HAP-1 (cell line): ENCODE data around the gene VASH1.
"Not testable (repeated sequence)": the region's sequence is repeated elsewhere in the genome, so short reads cannot be mapped to it uniquely, and the experiment has no call there.

Experiments
- DNase-seq, 2 experiments: peaks; one replicate each; pipeline ENCODE4 v3.0.0-alpha.2; 2016 to 2020; ENCODE audit warnings: low spot score in 2 of 2
- H3K27me3 ChIP-seq: fragments of 250-450 bp; sonication (Bioruptor Pico); 2 replicates; pipeline ENCODE4 v1.5.1; 2020; ENCODE audit warnings: low read depth, mild to moderate bottlenecking, moderate library complexity
- H3K36me3 ChIP-seq: fragments of 250-450 bp; sonication (Bioruptor Pico); replicated peaks from 2 replicates; pipeline ENCODE4 v1.5.1; 2020; ENCODE audit warnings: mild to moderate bottlenecking
- H3K4me1 ChIP-seq: fragments of 250-450 bp; sonication (Bioruptor Pico); 2 replicates; pipeline ENCODE4 v1.5.1; 2020; ENCODE audit warnings: mild to moderate bottlenecking
- H3K4me3 ChIP-seq: fragments of 250-450 bp; sonication (Bioruptor Pico); 2 replicates; pipeline ENCODE4 v1.5.1; 2020; ENCODE audit warnings: mild to moderate bottlenecking, moderate library complexity
- H3K9me3 ChIP-seq: fragments of 250-450 bp; sonication (Bioruptor Pico); 2 replicates; pipeline ENCODE4 v1.5.1; 2020; ENCODE audit warnings: mild to moderate bottlenecking, moderate library complexity
- in situ Hi-C: fragments of 300-500 bp; cut with MboI; formaldehyde crosslinking; loops from 3 replicates; pipeline ENCODE4 v1.14.3; 2020; ENCODE audit warnings: low sequenced_read_pairs, inconsistent platforms, mixed read lengths

VASH1 gene

GRCh38 chr14:76761136-76761959 lies at the start of gene VASH1:
Gene VASH1, plus strand, starts transcription at chr14:76761468. Its CDS starts 1,354 bp downstream, at chr14:76762822.
- H3K4me1 ChIP-seq: no peaks in the 10 kb centered on the region; the same call in 1 of the 2 replicates
- no peaks in the 10 kb centered on the region for H3K36me3 ChIP-seq
- no peaks in the 10 kb centered on the region; the same call in 1 of the 2 replicates for H3K27me3 ChIP-seq
- H3K9me3 ChIP-seq: no peaks in the 10 kb centered on the region
- in situ Hi-C loops: no loop called here
- peak within 1 kb of the TSS; percentile 42 for H3K4me3 ChIP-seq
- DNase-seq: peak; percentile 25 to 72

- Histone ChIP-seq H3K36me3 (no peaks in the 10 kb centered on the region), H3K9me3 (no peaks in the 10 kb centered on the region), H3K27me3 (peaks cover 41% of the 10 kb centered on the region), H3K4me3 (no peak overlapping the region), H3K4me1 (peaks cover 5% of the 10 kb centered on the region)
- no peak for DNase-seq
- in situ Hi-C loops: no loop called here
Observed at GRCh38 chr14:76713121-76713520, 48.1 kb upstream of the VASH1 start.

- H3K9me3 ChIP-seq: no peaks in the 10 kb centered on the region
- DNase-seq: no peak
- no peak overlapping the region for H3K4me3 ChIP-seq
- H3K4me1 ChIP-seq: peaks cover 5% of the 10 kb centered on the region
- no peaks in the 10 kb centered on the region for H3K36me3 ChIP-seq
- H3K27me3 ChIP-seq: peaks cover 41% of the 10 kb centered on the region
- in situ Hi-C loops: no loop called here
Observed at GRCh38 chr14:76714470-76714869, 46.8 kb upstream of the VASH1 start.

GRCh38 chr14:76715101-76715500 lies 46.2 kb upstream of the VASH1 start:
- Histone ChIP-seq H3K36me3 (no peaks in the 10 kb centered on the region), H3K9me3 (no peaks in the 10 kb centered on the region), H3K4me3 (no peak overlapping the region), H3K27me3 (peaks cover 41% of the 10 kb centered on the region), H3K4me1 (peaks cover 5% of the 10 kb centered on the region)
- in situ Hi-C loops: no loop called here
- DNase-seq: no peak

GRCh38 chr14:76715511-76716081 lies 45.7 kb upstream of the VASH1 start:
- Histone ChIP-seq H3K27me3 (peaks cover 41% of the 10 kb centered on the region), H3K4me3 (no peak overlapping the region), H3K9me3 (no peaks in the 10 kb centered on the region), H3K36me3 (no peaks in the 10 kb centered on the region), H3K4me1 (peaks cover 5% of the 10 kb centered on the region)
- peak; percentile 40 to 46 for DNase-seq
- in situ Hi-C loops: no loop called here

GRCh38 chr14:76716285-76716684 lies 45.0 kb upstream of the VASH1 start:
- peaks cover 5% of the 10 kb centered on the region for H3K4me1 ChIP-seq
- H3K27me3 ChIP-seq: peaks cover 36% of the 10 kb centered on the region
- no peaks in the 10 kb centered on the region for H3K9me3 ChIP-seq
- H3K4me3 ChIP-seq: no peak overlapping the region
- no peaks in the 10 kb centered on the region for H3K36me3 ChIP-seq
- no peak for DNase-seq
- in situ Hi-C loops: no loop called here

- Histone ChIP-seq H3K27me3 (peaks cover 24% of the 10 kb centered on the region), H3K4me1 (peaks cover 5% of the 10 kb centered on the region), H3K4me3 (no peak overlapping the region), H3K36me3 (no peaks in the 10 kb centered on the region), H3K9me3 (no peaks in the 10 kb centered on the region)
- DNase-seq: no peak
- in situ Hi-C loops: no loop called here
Observed at GRCh38 chr14:76717508-76718290, 43.6 kb upstream of the VASH1 start.

- H3K36me3 ChIP-seq: no peaks in the 10 kb centered on the region
- H3K27me3 ChIP-seq: peaks cover 21% of the 10 kb centered on the region
- no peak for DNase-seq
- H3K4me1 ChIP-seq: peaks cover 5% of the 10 kb centered on the region
- in situ Hi-C loops: no loop called here
- H3K4me3 ChIP-seq: no peak overlapping the region
- no peaks in the 10 kb centered on the region for H3K9me3 ChIP-seq
Observed at GRCh38 chr14:76718306-76719040, 42.8 kb upstream of the VASH1 start.

- Histone ChIP-seq H3K27me3 (peaks cover 19% of the 10 kb centered on the region), H3K4me3 (no peak overlapping the region), H3K4me1 (peaks cover 5% of the 10 kb centered on the region), H3K9me3 (no peaks in the 10 kb centered on the region), H3K36me3 (no peaks in the 10 kb centered on the region)
- no peak for DNase-seq
- in situ Hi-C loops: no loop called here
Observed at GRCh38 chr14:76719666-76720065, 41.6 kb upstream of the VASH1 start.

GRCh38 chr14:76720382-76720813 lies 40.9 kb upstream of the VASH1 start:
- peak in 1 of 2 experiments; percentile 18 for DNase-seq
- Histone ChIP-seq H3K9me3 (no peaks in the 10 kb centered on the region), H3K27me3 (peaks cover 24% of the 10 kb centered on the region), H3K4me3 (no peak overlapping the region), H3K4me1 (peaks cover 3% of the 10 kb centered on the region), H3K36me3 (no peaks in the 10 kb centered on the region)
- in situ Hi-C loops: no loop called here

- in situ Hi-C loops, H3K4me1 ChIP-seq, H3K4me3 ChIP-seq, H3K36me3 ChIP-seq, DNase-seq, H3K9me3 ChIP-seq: not testable (repeated sequence)
- peaks cover 21% of the 10 kb centered on the region for H3K27me3 ChIP-seq
Observed at GRCh38 chr14:76721506-76721905, 39.8 kb upstream of the VASH1 start.

- DNase-seq: no peak
- in situ Hi-C loops: no loop called here
- Histone ChIP-seq H3K4me1 (no peaks in the 10 kb centered on the region), H3K27me3 (peaks cover 19% of the 10 kb centered on the region), H3K4me3 (no peak overlapping the region), H3K9me3 (no peaks in the 10 kb centered on the region), H3K36me3 (no peaks in the 10 kb centered on the region)
Observed at GRCh38 chr14:76724651-76725550, 36.4 kb upstream of the VASH1 start.
